HUES6 (cell line): ENCODE results near the gene CNIH3.

Experiments used
- H3K27ac ChIP-seq: 2 replicates; pipeline ENCODE4 v1.7.0; 2013; ENCODE audit warnings: low read depth, mild to moderate bottlenecking, low read length, inconsistent platforms
- H3K27me3 ChIP-seq: 2 replicates; pipeline ENCODE4 v1.6.1; 2013; ENCODE audit warnings: low read length; ENCODE audit not compliant: control insufficient read depth, insufficient read depth
- H3K36me3 ChIP-seq: 2 replicates; pipeline ENCODE4 v1.6.1; 2013; ENCODE audit warnings: low read length; ENCODE audit not compliant: control insufficient read depth, insufficient read depth
- H3K4me1 ChIP-seq: 2 replicates; pipeline ENCODE4 v1.6.1; 2013; ENCODE audit warnings: low read length; ENCODE audit not compliant: control insufficient read depth, insufficient read depth
- H3K4me3 ChIP-seq: 2 replicates; pipeline ENCODE4 v1.5.1; 2013; ENCODE audit warnings: low read depth, low read length
- H3K9ac ChIP-seq: one replicate; pipeline ENCODE4 v1.6.1; 2013; ENCODE audit warnings: mild to moderate bottlenecking, low read length
- H3K9me3 ChIP-seq: 2 replicates; pipeline ENCODE4 v1.6.1; 2013; ENCODE audit warnings: low read depth, low read length; ENCODE audit not compliant: control insufficient read depth, insufficient read depth

CNIH3 gene

GRCh38 chr1:224761245-224761644 lies 145.1 kb downstream of the CNIH3 start:
- H3K27ac ChIP-seq: no peak overlapping the region
- no peaks in the 10 kb centered on the region for H3K36me3 ChIP-seq
- H3K27me3 ChIP-seq: no peaks in the 10 kb centered on the region
- H3K4me1 ChIP-seq: no peaks in the 10 kb centered on the region
- no peak overlapping the region for H3K9ac ChIP-seq
- peaks cover 14% of the 10 kb centered on the region; the same call in 1 of the 2 replicates for H3K9me3 ChIP-seq
- no peak overlapping the region for H3K4me3 ChIP-seq

- Histone ChIP-seq H3K9ac (no peak overlapping the region), H3K36me3 (no peaks in the 10 kb centered on the region), H3K4me1 (no peaks in the 10 kb centered on the region), H3K27ac (no peak overlapping the region), H3K9me3 (peaks cover 14% of the 10 kb centered on the region; the same call in 1 of the 2 replicates), H3K4me3 (no peak overlapping the region), H3K27me3 (no peaks in the 10 kb centered on the region)
These were observed 145.9 kb downstream of the CNIH3 start for GRCh38 chr1:224762046-224762445.

GRCh38 chr1:224762701-224763100 lies 146.6 kb downstream of the CNIH3 start:
- Histone ChIP-seq H3K4me1 (no peaks in the 10 kb centered on the region), H3K27me3 (no peaks in the 10 kb centered on the region), H3K9me3 (peaks cover 14% of the 10 kb centered on the region; the same call in 1 of the 2 replicates), H3K4me3 (no peak overlapping the region), H3K9ac (no peak overlapping the region), H3K27ac (no peak overlapping the region), H3K36me3 (no peaks in the 10 kb centered on the region)

GRCh38 chr1:224763126-224763775 lies 147.1 kb downstream of the CNIH3 start:
- no peaks in the 10 kb centered on the region for H3K36me3 ChIP-seq
- H3K27me3 ChIP-seq: no peaks in the 10 kb centered on the region
- no peak overlapping the region for H3K9ac ChIP-seq
- H3K4me3 ChIP-seq: no peak overlapping the region
- peaks cover 12% of the 10 kb centered on the region; the same call in 1 of the 2 replicates for H3K9me3 ChIP-seq
- no peak overlapping the region for H3K27ac ChIP-seq
- no peaks in the 10 kb centered on the region for H3K4me1 ChIP-seq

- Histone ChIP-seq H3K36me3 (no peaks in the 10 kb centered on the region), H3K9me3 (no peaks in the 10 kb centered on the region), H3K27me3 (no peaks in the 10 kb centered on the region), H3K4me3 (no peak overlapping the region), H3K9ac (no peak overlapping the region), H3K4me1 (no peaks in the 10 kb centered on the region), H3K27ac (no peak overlapping the region)
These were observed 150.1 kb downstream of the CNIH3 start for GRCh38 chr1:224766266-224766665.

GRCh38 chr1:224767031-224767430 lies 150.9 kb downstream of the CNIH3 start:
- H3K9me3 ChIP-seq: no peaks in the 10 kb centered on the region

GRCh38 chr1:224767676-224768075 lies 151.6 kb downstream of the CNIH3 start:
- no peaks in the 10 kb centered on the region for H3K36me3 ChIP-seq
- no peak overlapping the region for H3K4me3 ChIP-seq
- H3K9ac ChIP-seq: no peak overlapping the region
- no peak overlapping the region for H3K27ac ChIP-seq
- no peaks in the 10 kb centered on the region for H3K4me1 ChIP-seq
- H3K9me3 ChIP-seq: no peaks in the 10 kb centered on the region
- no peaks in the 10 kb centered on the region for H3K27me3 ChIP-seq

More at GRCh38 chr1:224767031-224767430, 150.9 kb downstream of the CNIH3 start:
- Histone ChIP-seq H3K4me3 (no peak overlapping the region), H3K4me1 (no peaks in the 10 kb centered on the region), H3K27ac (no peak overlapping the region), H3K27me3 (no peaks in the 10 kb centered on the region), H3K9ac (no peak overlapping the region), H3K36me3 (no peaks in the 10 kb centered on the region)

GRCh38 chr1:224768971-224769370 lies 152.9 kb downstream of the CNIH3 start:
- Histone ChIP-seq H3K36me3 (no peaks in the 10 kb centered on the region), H3K9me3 (no peaks in the 10 kb centered on the region), H3K27me3 (no peaks in the 10 kb centered on the region), H3K27ac (no peak overlapping the region), H3K9ac (no peak overlapping the region), H3K4me3 (no peak overlapping the region), H3K4me1 (no peaks in the 10 kb centered on the region)

GRCh38 chr1:224769452-224770335 lies 153.6 kb downstream of the CNIH3 start:
- H3K9ac ChIP-seq: no peak overlapping the region
- H3K36me3 ChIP-seq: no peaks in the 10 kb centered on the region
- H3K4me1 ChIP-seq: no peaks in the 10 kb centered on the region
- H3K9me3 ChIP-seq: no peaks in the 10 kb centered on the region
- no peak overlapping the region for H3K4me3 ChIP-seq
- H3K27me3 ChIP-seq: no peaks in the 10 kb centered on the region
- H3K27ac ChIP-seq: no peak overlapping the region

GRCh38 chr1:224770336-224770693 lies 154.2 kb downstream of the CNIH3 start:
- Histone ChIP-seq H3K4me3 (no peak overlapping the region), H3K27me3 (no peaks in the 10 kb centered on the region), H3K9me3 (no peaks in the 10 kb centered on the region), H3K27ac (no peak overlapping the region), H3K36me3 (no peaks in the 10 kb centered on the region), H3K9ac (no peak overlapping the region), H3K4me1 (no peaks in the 10 kb centered on the region)

- Histone ChIP-seq H3K27ac (no peak overlapping the region), H3K27me3 (no peaks in the 10 kb centered on the region), H3K9me3 (no peaks in the 10 kb centered on the region), H3K4me1 (no peaks in the 10 kb centered on the region), H3K36me3 (no peaks in the 10 kb centered on the region), H3K4me3 (no peak overlapping the region), H3K9ac (no peak overlapping the region)
These were observed 157.5 kb downstream of the CNIH3 start for GRCh38 chr1:224773646-224774045.
